HG03139 (cell line): ENCODE data around the gene PHC3.

ENCODE experiments used
- ATAC-seq: cut with Tn5 transposase; IDR thresholded peaks from one replicate; pipeline ENCODE4 v1.9.1; 2021; ENCODE audit not compliant: unreplicated experiment

Gene PHC3

GRCh38 chr3:170189398-170190256 lies 8.1 kb upstream of the PHC3 start:
- peak; percentile 27 for ATAC-seq

GRCh38 chr3:170180079-170180907 lies 1.2 kb downstream of the PHC3 start:
- ATAC-seq, result peak; percentile 12

GRCh38 chr3:170179432-170179831 lies 2.1 kb downstream of the PHC3 start:
- ATAC-seq, result no peak

GRCh38 chr3:170178651-170179050 lies 2.9 kb downstream of the PHC3 start:
- no peak for ATAC-seq

GRCh38 chr3:170171563-170171962 lies 10.0 kb downstream of the PHC3 start:
- peak; percentile 76 for ATAC-seq

GRCh38 chr3:170164717-170165116 lies 16.8 kb downstream of the PHC3 start:
- no peak for ATAC-seq

- no peak for ATAC-seq
Observed at GRCh38 chr3:170163956-170164645, 17.4 kb downstream of the PHC3 start.

- ATAC-seq, result no peak
Observed at GRCh38 chr3:170162630-170163029, 18.9 kb downstream of the PHC3 start.

- ATAC-seq, result no peak
Observed at GRCh38 chr3:170162052-170162451, 19.5 kb downstream of the PHC3 start.

GRCh38 chr3:170159933-170160332 lies 21.6 kb downstream of the PHC3 start:
- no peak for ATAC-seq

- peak; percentile 52 for ATAC-seq
Observed at GRCh38 chr3:170159459-170159858, 22.1 kb downstream of the PHC3 start.

- ATAC-seq, result no peak
Observed at GRCh38 chr3:170155604-170156003, 25.9 kb downstream of the PHC3 start.

- peak; percentile 87 for ATAC-seq
Observed at GRCh38 chr3:170154569-170155143, 26.9 kb downstream of the PHC3 start.

GRCh38 chr3:170154084-170154483 lies 27.4 kb downstream of the PHC3 start:
- ATAC-seq, result peak; percentile 7

GRCh38 chr3:170151536-170151935 lies 30.0 kb downstream of the PHC3 start:
- ATAC-seq, result no peak

- no peak for ATAC-seq
Observed at GRCh38 chr3:170149016-170149415, 32.5 kb downstream of the PHC3 start.

GRCh38 chr3:170145278-170145677 lies 36.3 kb downstream of the PHC3 start:
- no peak for ATAC-seq

GRCh38 chr3:170144437-170144843 lies 37.1 kb downstream of the PHC3 start:
- peak; percentile 98 for ATAC-seq

GRCh38 chr3:170142373-170142772 lies 39.2 kb downstream of the PHC3 start:
- ATAC-seq, result no peak

- no peak for ATAC-seq
Observed at GRCh38 chr3:170137986-170138385, 43.5 kb downstream of the PHC3 start.

GRCh38 chr3:170132335-170132734 lies 49.2 kb downstream of the PHC3 start:
- ATAC-seq, result no peak
